Measurements from ENCODE around the gene MYH14.
A peak's percentile ranks its signal among the peaks of the same experiment; 100 is the strongest.
"Not testable (repeated sequence)": the region's sequence is repeated elsewhere in the genome, so short reads cannot be mapped to it uniquely, and the experiment has no call there.

The MYH14 gene

DNA sequence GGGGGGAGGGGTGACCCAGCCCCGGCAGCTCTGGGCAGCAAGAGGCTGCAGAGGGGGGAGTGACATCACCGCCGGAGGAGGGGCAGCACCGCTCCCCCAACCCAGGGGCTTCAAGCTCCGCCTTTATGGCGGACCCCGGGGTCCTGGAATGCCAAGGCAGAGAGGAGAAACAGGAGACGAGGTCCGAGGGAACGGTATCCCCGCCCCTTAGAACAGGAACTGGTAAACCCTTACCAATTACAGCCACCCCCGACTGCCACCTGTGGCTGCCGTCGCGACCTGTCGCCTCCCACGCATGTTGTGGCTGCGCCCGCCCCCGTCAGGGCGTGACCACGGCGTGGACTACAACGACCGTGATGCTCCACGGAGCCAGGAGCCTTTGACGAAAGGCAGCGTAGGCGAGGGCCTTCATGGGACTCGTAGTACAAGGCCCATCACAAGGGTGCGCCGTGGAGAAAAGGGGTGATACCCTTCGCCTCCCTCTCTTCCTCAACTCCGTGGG, 129.9 kb downstream of the MYH14 start:
- peak overlapping the region; percentile 57 for H3K4me3 ChIP-seq (ENCODE audit: low read depth, low read length)
- peak; percentile 91 for DNase-seq (ENCODE audit: low read depth)
- TF ChIP-seq CTCF (IDR thresholded peaks at IDR 0.05; ENCODE audit: control insufficient read depth, extremely low read depth, insufficient read depth), result no peak

- peak; percentile 15 for DNase-seq (ENCODE audit: low read depth)
- peak overlapping the region; percentile 57 for H3K4me3 ChIP-seq (ENCODE audit: low read depth, low read length)
- TF ChIP-seq CTCF (IDR thresholded peaks at IDR 0.05; ENCODE audit: control insufficient read depth, extremely low read depth, insufficient read depth), result no peak
Observed at GRCh38 chr19:50333737-50334617, 130.6 kb downstream of the MYH14 start.

DNA sequence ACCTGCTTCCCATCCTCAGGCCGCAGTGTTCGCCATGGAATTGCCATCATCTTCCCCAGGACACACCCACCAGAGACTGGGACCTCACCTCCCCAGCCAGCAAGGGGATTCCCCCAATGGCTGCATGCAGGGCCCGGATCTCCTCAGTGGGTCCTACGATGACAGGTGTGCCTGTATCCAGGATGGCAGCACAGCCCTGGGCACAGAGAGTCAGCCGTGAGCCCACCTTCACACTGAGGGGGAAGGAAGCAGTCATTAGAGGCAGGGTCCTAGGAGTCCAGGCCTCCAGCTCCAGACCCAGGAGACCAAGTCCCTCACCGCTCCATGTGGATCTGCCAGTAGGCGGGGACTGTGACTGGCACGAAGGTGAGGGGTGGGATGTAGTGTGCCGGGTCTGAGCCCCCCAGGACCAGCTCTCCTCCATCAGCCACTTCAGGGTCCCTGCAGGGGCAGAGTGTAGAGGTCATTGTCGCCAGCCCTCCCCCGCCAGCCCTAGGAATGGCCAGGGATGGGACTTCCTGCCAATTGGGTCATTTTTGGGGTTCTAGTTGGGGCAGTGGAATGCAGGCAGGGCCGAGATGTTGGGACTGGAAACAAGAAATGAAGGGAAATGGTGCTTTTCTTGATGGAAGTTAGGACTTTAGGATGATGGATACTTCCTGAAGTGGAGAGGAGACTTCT, 131.5 kb downstream of the MYH14 start:
- no peak overlapping the region for H3K4me3 ChIP-seq (ENCODE audit: low read depth, low read length)
- DNase-seq (ENCODE audit: low read depth), result no peak
- TF ChIP-seq CTCF (IDR thresholded peaks at IDR 0.05; ENCODE audit: control insufficient read depth, extremely low read depth, insufficient read depth), result no peak

DNA sequence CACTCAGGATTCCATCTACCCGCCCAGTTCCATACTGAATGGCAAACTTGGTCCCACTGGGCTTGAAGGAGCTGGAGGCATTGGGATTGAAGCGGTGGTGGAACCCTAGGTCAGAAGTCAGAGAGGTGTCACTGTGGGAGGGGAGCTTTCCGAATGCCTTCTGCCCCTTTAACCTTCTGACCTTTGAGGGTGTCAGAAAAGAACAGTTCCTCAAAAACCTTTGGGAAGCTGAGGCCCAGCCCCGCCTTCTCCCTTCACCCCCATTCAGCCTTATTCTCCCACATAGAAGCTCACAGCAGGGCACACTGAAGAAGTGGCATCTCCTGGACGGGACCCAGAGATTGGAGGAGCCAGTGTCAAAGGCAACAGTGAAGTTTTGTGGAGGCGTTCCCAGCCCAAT, 133.6 kb downstream of the MYH14 start:
- not testable (repeated sequence) for DNase-seq (ENCODE audit: low read depth); H3K4me3 ChIP-seq (ENCODE audit: low read depth, low read length)

DNA sequence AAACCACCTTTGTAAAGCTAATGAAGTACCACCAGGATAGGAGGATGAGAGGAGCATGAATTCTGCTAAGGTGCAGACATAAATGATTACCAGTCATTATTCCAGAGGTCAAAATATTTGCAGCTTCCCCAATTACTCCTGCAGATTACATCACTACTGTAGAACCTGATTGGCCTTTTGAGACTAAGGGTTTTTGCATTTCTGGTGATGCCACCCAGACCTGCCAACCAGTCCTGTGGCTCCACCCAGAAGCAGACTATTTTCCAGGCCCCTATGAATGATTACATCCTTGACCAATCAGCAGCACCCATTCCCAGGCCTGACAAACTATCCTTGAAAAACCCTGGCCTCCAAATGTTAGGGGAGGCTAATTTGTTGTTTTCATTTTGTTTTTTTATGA, 136.9 kb downstream of the MYH14 start:
- DNase-seq (ENCODE audit: low read depth), result no peak
- no peak for TF ChIP-seq CTCF (IDR thresholded peaks at IDR 0.05; ENCODE audit: control insufficient read depth, extremely low read depth, insufficient read depth)
- H3K4me3 ChIP-seq (ENCODE audit: low read depth, low read length), result no peak overlapping the region

- no peak for DNase-seq (ENCODE audit: low read depth)
- no peak for TF ChIP-seq CTCF (IDR thresholded peaks at IDR 0.05; ENCODE audit: control insufficient read depth, extremely low read depth, insufficient read depth)
- no peak overlapping the region for H3K4me3 ChIP-seq (ENCODE audit: low read depth, low read length)
Observed at GRCh38 chr19:50341091-50341564, 137.7 kb downstream of the MYH14 start.

- H3K4me3 ChIP-seq (ENCODE audit: low read depth, low read length), result no peak overlapping the region
- no peak for DNase-seq (ENCODE audit: low read depth)
Observed at GRCh38 chr19:50344661-50345318, 141.4 kb downstream of the MYH14 start.

DNA sequence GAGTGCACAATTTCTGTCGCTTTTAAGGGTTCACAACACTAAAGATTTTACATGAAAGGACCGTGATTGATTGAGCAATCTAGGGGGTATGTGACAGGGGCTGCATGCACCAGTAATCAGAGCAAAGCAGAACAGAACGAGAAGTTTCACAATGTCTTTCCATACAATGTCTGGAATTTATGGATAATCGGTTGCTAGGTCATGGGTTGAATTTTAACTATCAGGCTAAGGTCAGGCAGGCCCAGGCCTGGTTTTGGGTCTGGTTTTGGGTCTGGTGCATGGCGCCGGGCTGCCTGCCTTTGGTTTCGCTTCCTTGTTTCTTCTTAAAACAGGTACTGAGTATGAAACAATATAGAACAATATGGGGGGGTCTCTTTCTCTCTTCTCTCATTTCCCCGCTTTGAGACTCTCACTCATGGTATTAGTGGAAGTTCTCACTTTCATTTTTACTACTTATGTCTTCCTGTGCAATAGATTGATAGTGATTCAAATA, 143.7 kb downstream of the MYH14 start:
- not testable (repeated sequence) for H3K4me3 ChIP-seq (ENCODE audit: low read depth, low read length); DNase-seq (ENCODE audit: low read depth)

More at GRCh38 chr19:50344661-50345318, 141.4 kb downstream of the MYH14 start:
- TF ChIP-seq CTCF (IDR thresholded peaks at IDR 0.05; ENCODE audit: control insufficient read depth, extremely low read depth, insufficient read depth), result no peak
